ENCODE measurements around the gene HPCAL1.

Gene HPCAL1

GRCh38 chr2:10447300-10447894 is 144.7 kb downstream of the HPCAL1 start:
- H3K9me3 ChIP-seq (ENCODE audit: control insufficient read depth, insufficient read depth, low read length): no peaks in the 10 kb centered on the region
- peak overlapping the region; percentile 83 for H3K9ac ChIP-seq (ENCODE audit: low read depth, low read length)
- peaks cover 23% of the 10 kb centered on the region for H3K27me3 ChIP-seq (ENCODE audit: control insufficient read depth, insufficient read depth, low read length)
- H3K27ac ChIP-seq (ENCODE audit: low read depth, low read length): peak overlapping the region; percentile 87
- peak overlapping the region; percentile 63 for H3K4me3 ChIP-seq (ENCODE audit: low read depth, low read length)
- H3K36me3 ChIP-seq (ENCODE audit: control insufficient read depth, insufficient read depth, low read length): peaks cover 24% of the 10 kb centered on the region
- peaks cover 10% of the 10 kb centered on the region for H3K4me1 ChIP-seq (ENCODE audit: control insufficient read depth, insufficient read depth, low read length)

GRCh38 chr2:10447895-10448575 is 145.3 kb downstream of the HPCAL1 start, which contains the start of gene ODC1:
TSS of gene ODC1 (minus strand) at chr2:10448327. CDS start at chr2:10445032, 3,295 bp downstream.
- peaks cover 23% of the 10 kb centered on the region for H3K27me3 ChIP-seq (ENCODE audit: control insufficient read depth, insufficient read depth, low read length)

DNA sequence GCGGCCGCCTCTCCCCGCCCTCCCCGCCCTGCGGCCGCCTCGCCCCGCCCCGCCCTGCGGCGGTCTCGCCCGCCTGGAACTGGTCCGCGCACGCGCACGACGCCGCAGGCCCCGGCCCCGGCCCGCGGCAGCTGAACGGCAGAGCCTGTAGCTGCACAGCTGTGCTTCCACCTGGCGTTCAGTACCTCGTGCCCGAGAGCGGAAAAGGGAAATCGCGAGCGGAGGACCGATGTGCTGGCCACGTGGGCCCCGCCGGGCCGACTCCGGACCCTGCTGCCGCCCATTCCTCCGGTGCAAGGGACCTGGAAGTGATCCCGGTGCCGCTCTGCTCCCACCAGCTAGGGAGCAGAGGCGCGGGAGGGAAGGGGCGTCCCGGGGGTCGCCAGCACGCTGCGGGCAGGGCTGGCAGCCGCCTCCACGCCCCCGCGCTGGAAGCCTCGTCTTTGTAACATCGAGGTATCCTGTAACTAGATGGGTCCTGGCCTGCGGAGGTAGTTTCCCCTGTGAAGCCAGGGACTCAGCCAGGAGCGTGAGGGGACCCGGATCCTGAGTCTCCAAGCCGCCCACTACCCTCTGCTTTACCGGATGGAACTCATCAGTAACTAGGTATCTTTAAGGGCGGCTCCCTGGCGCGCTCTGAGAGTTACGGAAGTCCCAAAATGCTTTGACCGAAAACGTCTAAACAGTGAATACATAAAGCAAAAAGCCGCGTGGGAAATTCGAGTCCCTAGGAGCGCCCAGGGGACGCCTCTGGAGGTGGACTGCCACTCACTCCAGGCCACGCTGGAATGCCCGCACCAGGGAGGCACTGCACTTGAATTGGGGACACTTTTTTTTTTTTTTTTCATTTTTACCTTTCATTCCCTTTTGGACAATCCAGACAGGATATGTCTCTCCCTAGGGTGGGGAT is 146.1 kb downstream of the HPCAL1 start:
- peaks cover 10% of the 10 kb centered on the region for H3K4me1 ChIP-seq (ENCODE audit: control insufficient read depth, insufficient read depth, low read length)
- H3K9ac ChIP-seq (ENCODE audit: low read depth, low read length): peak overlapping the region; percentile 82
- H3K4me3 ChIP-seq (ENCODE audit: low read depth, low read length): peak overlapping the region; percentile 69
- H3K9me3 ChIP-seq (ENCODE audit: control insufficient read depth, insufficient read depth, low read length): no peaks in the 10 kb centered on the region
- H3K36me3 ChIP-seq (ENCODE audit: control insufficient read depth, insufficient read depth, low read length): peaks cover 11% of the 10 kb centered on the region
- peaks cover 23% of the 10 kb centered on the region for H3K27me3 ChIP-seq (ENCODE audit: control insufficient read depth, insufficient read depth, low read length)
- peak overlapping the region; percentile 92 for H3K27ac ChIP-seq (ENCODE audit: low read depth, low read length)

More at GRCh38 chr2:10447895-10448575, 145.3 kb downstream of the HPCAL1 start, which contains the start of gene ODC1:
- Histone ChIP-seq H3K27ac (ENCODE audit: low read depth, low read length) (peak within 1 kb of the TSS; percentile 92), H3K4me3 (ENCODE audit: low read depth, low read length) (peak within 1 kb of the TSS; percentile 69), H3K4me1 (ENCODE audit: control insufficient read depth, insufficient read depth, low read length) (peaks cover 10% of the 10 kb centered on the region), H3K9me3 (ENCODE audit: control insufficient read depth, insufficient read depth, low read length) (no peaks in the 10 kb centered on the region), H3K36me3 (ENCODE audit: control insufficient read depth, insufficient read depth, low read length) (peaks cover 19% of the 10 kb centered on the region), H3K9ac (ENCODE audit: low read depth, low read length) (peak within 1 kb of the TSS; percentile 83)

- Histone ChIP-seq H3K27ac (ENCODE audit: low read depth, low read length) (no peak overlapping the region), H3K27me3 (ENCODE audit: control insufficient read depth, insufficient read depth, low read length) (peaks cover 23% of the 10 kb centered on the region), H3K4me1 (ENCODE audit: control insufficient read depth, insufficient read depth, low read length) (peaks cover 10% of the 10 kb centered on the region), H3K9ac (ENCODE audit: low read depth, low read length) (no peak overlapping the region), H3K9me3 (ENCODE audit: control insufficient read depth, insufficient read depth, low read length) (no peaks in the 10 kb centered on the region), H3K4me3 (ENCODE audit: low read depth, low read length) (peak overlapping the region; percentile 69; the same call in 1 of the 2 replicates), H3K36me3 (ENCODE audit: control insufficient read depth, insufficient read depth, low read length) (peaks cover 5% of the 10 kb centered on the region)
Observed at GRCh38 chr2:10449486-10449831, 146.8 kb downstream of the HPCAL1 start.

DNA sequence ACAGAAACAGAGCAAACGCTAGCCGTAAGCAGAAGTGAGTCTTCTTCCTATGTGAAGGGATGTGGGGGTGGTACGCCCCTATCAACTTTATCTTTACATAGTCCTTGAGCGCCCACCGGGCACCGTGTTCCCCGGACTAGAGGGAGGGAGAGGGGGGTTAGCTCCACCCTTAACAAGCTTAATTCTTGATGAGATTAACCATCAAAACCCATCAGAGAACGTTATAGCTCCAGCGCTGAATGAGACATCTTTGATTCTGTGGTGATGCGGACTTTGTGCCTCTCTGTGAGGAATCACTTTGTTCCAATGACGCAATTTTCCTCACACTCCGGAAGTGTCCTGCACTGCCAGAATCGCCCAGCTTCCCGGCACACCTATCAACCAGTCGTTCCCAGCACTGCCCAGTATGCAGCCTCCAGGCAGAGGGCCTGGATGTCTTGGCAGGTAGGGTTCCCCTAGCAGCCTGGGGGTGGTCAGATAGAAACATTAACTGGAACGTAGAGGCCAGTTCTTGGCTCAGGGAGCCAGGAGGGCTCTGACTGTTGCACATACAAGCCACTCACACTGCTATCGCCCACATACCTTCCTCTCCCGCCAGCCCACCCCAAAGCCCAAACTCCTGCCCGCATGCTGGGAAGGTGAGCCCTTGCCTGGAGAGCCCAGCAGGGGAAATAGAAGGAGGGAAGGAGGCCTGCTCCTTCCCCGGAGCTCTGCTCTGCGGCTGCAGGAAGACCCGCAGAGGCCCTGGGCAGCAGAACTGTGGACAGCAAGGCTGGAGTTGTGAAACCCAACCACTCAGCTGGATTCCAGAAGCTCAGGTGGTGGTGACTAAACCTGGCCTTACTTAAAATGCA is 147.4 kb downstream of the HPCAL1 start:
- Histone ChIP-seq H3K27me3 (ENCODE audit: control insufficient read depth, insufficient read depth, low read length) (peaks cover 23% of the 10 kb centered on the region), H3K27ac (ENCODE audit: low read depth, low read length) (no peak overlapping the region), H3K36me3 (ENCODE audit: control insufficient read depth, insufficient read depth, low read length) (no peaks in the 10 kb centered on the region), H3K9me3 (ENCODE audit: control insufficient read depth, insufficient read depth, low read length) (no peaks in the 10 kb centered on the region), H3K4me3 (ENCODE audit: low read depth, low read length) (no peak overlapping the region), H3K9ac (ENCODE audit: low read depth, low read length) (no peak overlapping the region), H3K4me1 (ENCODE audit: control insufficient read depth, insufficient read depth, low read length) (peaks cover 10% of the 10 kb centered on the region)

- Histone ChIP-seq H3K27me3 (ENCODE audit: control insufficient read depth, insufficient read depth, low read length) (peaks cover 23% of the 10 kb centered on the region), H3K4me1 (ENCODE audit: control insufficient read depth, insufficient read depth, low read length) (peaks cover 10% of the 10 kb centered on the region), H3K9ac (ENCODE audit: low read depth, low read length) (no peak overlapping the region), H3K36me3 (ENCODE audit: control insufficient read depth, insufficient read depth, low read length) (no peaks in the 10 kb centered on the region), H3K27ac (ENCODE audit: low read depth, low read length) (no peak overlapping the region), H3K9me3 (ENCODE audit: control insufficient read depth, insufficient read depth, low read length) (no peaks in the 10 kb centered on the region), H3K4me3 (ENCODE audit: low read depth, low read length) (no peak overlapping the region)
Observed at GRCh38 chr2:10451819-10452218, 149.1 kb downstream of the HPCAL1 start.

GRCh38 chr2:10452312-10452711 is 149.6 kb downstream of the HPCAL1 start:
- Histone ChIP-seq H3K4me1 (ENCODE audit: control insufficient read depth, insufficient read depth, low read length) (peaks cover 10% of the 10 kb centered on the region), H3K36me3 (ENCODE audit: control insufficient read depth, insufficient read depth, low read length) (no peaks in the 10 kb centered on the region), H3K27me3 (ENCODE audit: control insufficient read depth, insufficient read depth, low read length) (peaks cover 18% of the 10 kb centered on the region), H3K9ac (ENCODE audit: low read depth, low read length) (no peak overlapping the region), H3K9me3 (ENCODE audit: control insufficient read depth, insufficient read depth, low read length) (no peaks in the 10 kb centered on the region), H3K27ac (ENCODE audit: low read depth, low read length) (no peak overlapping the region), H3K4me3 (ENCODE audit: low read depth, low read length) (no peak overlapping the region)

DNA sequence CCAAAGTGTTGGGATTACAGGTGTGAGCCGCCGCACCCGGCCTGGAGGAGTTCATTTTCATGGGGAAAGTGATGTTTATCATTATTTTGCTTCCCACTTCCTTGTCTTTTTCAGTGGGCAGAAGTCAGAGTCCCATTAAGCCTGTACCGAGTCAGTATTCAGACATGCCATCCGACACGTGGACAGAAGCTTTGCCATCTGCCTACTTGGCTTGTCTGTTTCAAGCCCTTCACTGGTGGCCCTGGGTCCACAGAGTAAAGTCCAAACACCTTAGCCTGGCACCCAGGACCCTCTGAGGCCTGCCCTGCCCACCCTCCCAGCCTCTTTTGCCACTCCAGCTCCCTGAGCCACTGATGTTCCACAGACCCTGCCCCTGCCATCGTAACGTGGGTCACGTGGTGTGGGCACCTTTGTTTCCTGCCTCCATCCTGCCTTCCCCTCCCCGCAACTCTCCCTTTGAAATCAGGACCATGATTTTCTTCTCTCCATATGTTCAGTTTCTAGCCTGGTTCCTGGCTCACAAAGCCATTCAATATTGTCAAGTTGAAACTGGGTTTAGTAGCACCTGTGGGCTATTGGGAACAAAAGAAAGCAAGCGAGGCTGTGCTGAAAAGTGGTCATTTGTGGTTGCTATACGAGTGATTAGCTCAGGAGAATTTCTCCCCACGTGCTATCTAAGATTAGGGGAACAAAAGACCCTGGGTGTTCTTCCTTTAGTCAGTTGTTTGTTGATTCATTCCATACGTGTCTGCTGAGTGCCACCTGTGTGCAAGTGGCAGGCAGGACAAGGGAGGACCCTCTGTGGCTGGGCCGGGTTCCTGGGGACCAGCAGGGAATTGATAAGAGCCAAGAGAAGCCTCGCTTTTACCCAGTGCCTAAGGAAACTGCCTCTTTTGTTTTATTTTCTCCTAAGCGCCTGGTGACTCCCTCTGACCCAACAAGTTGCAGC is 150.5 kb downstream of the HPCAL1 start:
- H3K9ac ChIP-seq (ENCODE audit: low read depth, low read length): no peak overlapping the region
- H3K9me3 ChIP-seq (ENCODE audit: control insufficient read depth, insufficient read depth, low read length): no peaks in the 10 kb centered on the region
- peaks cover 12% of the 10 kb centered on the region; the same call in 1 of the 2 replicates for H3K27me3 ChIP-seq (ENCODE audit: control insufficient read depth, insufficient read depth, low read length)
- peaks cover 10% of the 10 kb centered on the region for H3K4me1 ChIP-seq (ENCODE audit: control insufficient read depth, insufficient read depth, low read length)
- H3K36me3 ChIP-seq (ENCODE audit: control insufficient read depth, insufficient read depth, low read length): no peaks in the 10 kb centered on the region
- H3K4me3 ChIP-seq (ENCODE audit: low read depth, low read length): no peak overlapping the region
- no peak overlapping the region for H3K27ac ChIP-seq (ENCODE audit: low read depth, low read length)

- Histone ChIP-seq H3K4me3 (ENCODE audit: low read depth, low read length) (no peak overlapping the region), H3K4me1 (ENCODE audit: control insufficient read depth, insufficient read depth, low read length) (peaks cover 10% of the 10 kb centered on the region), H3K9ac (ENCODE audit: low read depth, low read length) (no peak overlapping the region), H3K27me3 (ENCODE audit: control insufficient read depth, insufficient read depth, low read length) (peaks cover 11% of the 10 kb centered on the region; the same call in 1 of the 2 replicates), H3K27ac (ENCODE audit: low read depth, low read length) (no peak overlapping the region), H3K9me3 (ENCODE audit: control insufficient read depth, insufficient read depth, low read length) (no peaks in the 10 kb centered on the region), H3K36me3 (ENCODE audit: control insufficient read depth, insufficient read depth, low read length) (no peaks in the 10 kb centered on the region)
Observed at GRCh38 chr2:10453905-10454298, 151.2 kb downstream of the HPCAL1 start.
